ENCODE data around the gene SURF6. TPM values are rescaled to one million over a fixed set of nuclear protein-coding genes. Genes with fewer than 3 reads are reported as not detected.

Gene SURF6
- total RNA-seq, 1 donor from 2014 or later = 30.8 TPM

DNA sequence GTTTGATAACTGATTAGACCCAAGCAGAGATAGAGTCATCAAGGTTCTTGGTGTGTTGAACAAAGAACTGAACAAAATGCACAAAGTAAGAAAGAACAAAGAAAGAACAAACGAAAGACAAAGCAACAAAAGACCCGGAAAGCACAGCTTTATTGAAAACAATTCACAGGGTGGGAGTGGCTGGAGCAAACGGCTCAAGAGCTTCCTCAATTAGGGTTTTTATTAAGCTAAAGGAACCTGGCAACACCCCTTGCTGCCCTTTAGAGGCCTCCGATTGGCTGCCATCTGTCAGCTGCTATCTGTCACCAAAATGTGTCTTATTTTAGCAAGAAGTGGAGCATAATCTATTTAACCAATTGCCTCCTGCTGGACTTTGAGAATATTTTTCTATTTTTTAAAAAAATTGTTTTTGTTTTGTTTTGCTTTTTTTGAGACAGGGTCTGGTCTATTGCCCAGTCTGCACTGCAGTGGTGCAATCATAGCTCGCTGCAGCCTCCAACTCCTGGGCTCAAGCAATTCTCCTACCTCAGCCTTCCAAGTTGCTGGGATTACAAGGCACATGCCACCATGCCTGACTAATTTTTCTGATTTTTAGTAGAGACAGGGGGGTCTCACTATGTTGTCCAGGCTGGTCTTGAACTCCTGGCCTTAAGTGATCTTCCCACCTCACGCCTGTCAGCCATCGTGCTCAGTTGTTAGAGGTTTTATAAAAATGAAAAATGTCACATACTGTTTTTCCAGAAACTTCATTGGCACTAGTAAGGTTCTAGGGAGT lies 53.3 kb downstream of the SURF6 start:
- Histone ChIP-seq H3K27me3 (ENCODE audit: control insufficient read depth, insufficient read depth, low read length) (peaks cover 9% of the 10 kb centered on the region), H3K4me3 (ENCODE audit: low read depth, low read length) (no peak overlapping the region), H3K36me3 (ENCODE audit: control insufficient read depth, insufficient read depth, low read length) (no peaks in the 10 kb centered on the region)
- TF ChIP-seq, protein P1, sequence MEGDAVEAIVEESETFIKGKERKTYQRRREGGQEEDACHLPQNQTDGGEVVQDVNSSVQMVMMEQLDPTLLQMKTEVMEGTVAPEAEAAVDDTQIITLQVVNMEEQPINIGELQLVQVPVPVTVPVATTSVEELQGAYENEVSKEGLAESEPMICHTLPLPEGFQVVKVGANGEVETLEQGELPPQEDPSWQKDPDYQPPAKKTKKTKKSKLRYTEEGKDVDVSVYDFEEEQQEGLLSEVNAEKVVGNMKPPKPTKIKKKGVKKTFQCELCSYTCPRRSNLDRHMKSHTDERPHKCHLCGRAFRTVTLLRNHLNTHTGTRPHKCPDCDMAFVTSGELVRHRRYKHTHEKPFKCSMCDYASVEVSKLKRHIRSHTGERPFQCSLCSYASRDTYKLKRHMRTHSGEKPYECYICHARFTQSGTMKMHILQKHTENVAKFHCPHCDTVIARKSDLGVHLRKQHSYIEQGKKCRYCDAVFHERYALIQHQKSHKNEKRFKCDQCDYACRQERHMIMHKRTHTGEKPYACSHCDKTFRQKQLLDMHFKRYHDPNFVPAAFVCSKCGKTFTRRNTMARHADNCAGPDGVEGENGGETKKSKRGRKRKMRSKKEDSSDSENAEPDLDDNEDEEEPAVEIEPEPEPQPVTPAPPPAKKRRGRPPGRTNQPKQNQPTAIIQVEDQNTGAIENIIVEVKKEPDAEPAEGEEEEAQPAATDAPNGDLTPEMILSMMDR (IDR thresholded peaks at IDR 0.05; ENCODE audit: insufficient read depth, low read length, poor library complexity, severe bottlenecking) = no peak
- no peak for DNase-seq (ENCODE audit: low read depth)

DNA sequence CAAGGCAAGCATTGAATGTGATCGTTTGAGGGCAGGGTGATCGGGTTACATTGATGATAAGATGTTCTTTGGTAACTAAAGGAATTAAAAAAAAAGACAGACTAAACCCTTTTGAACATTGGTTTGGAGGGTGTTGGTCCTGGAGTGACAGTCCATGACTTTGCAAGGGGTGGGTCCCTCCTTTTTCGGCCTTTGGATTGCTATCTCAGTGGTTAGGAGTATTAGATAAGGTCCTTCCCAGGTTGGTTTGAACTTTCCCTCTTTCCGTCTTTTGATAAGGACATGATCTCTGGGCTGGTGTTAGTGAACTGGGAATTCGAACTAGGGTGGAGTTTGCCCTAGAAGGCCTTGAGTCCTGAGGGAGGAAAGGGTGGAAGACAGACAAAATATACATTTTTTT lies 55.6 kb downstream of the SURF6 start:
- no peaks in the 10 kb centered on the region for H3K36me3 ChIP-seq (ENCODE audit: control insufficient read depth, insufficient read depth, low read length)
- peaks cover 18% of the 10 kb centered on the region for H3K27me3 ChIP-seq (ENCODE audit: control insufficient read depth, insufficient read depth, low read length)
- TF ChIP-seq, protein P1 (IDR thresholded peaks at IDR 0.05; ENCODE audit: insufficient read depth, low read length, poor library complexity, severe bottlenecking) = no peak
- no peak overlapping the region for H3K4me3 ChIP-seq (ENCODE audit: low read depth, low read length)
- DNase-seq (ENCODE audit: low read depth) = no peak

Other genes starting within 250 kb of the SURF6 start
- gene RALGDS, start 214.9 kb downstream of the SURF6 start, total RNA-seq = 39.9 and 43.7 TPM in 2 replicates
- 8.8 and 12.4 TPM in 2 replicates for gene GBGT1, start 172.3 kb downstream of the SURF6 start, total RNA-seq
- gene OBP2B, start 126.9 kb downstream of the SURF6 start, total RNA-seq = not detected in 2 replicates
- 1.8 TPM in 2 replicates for gene ABO, start 61.0 kb downstream of the SURF6 start, total RNA-seq
- 42.0 and 51.8 TPM in 2 replicates for gene MED22, start 11.9 kb upstream of the SURF6 start, total RNA-seq
- gene RPL7A, start 12.0 kb upstream of the SURF6 start, total RNA-seq = 2,183 and 2,339 TPM in 2 replicates
- gene SURF1, start 20.3 kb upstream of the SURF6 start, total RNA-seq = 39.2 and 56.4 TPM in 2 replicates
- gene SURF2, start 20.4 kb upstream of the SURF6 start, total RNA-seq = 38.7 and 51.5 TPM in 2 replicates
- 188 and 198 TPM in 2 replicates for gene SURF4, start 39.9 kb upstream of the SURF6 start, total RNA-seq
- gene STKLD1, start 40.2 kb upstream of the SURF6 start, total RNA-seq = 0.27 TPM in 1 of 2 replicates, not detected in the other
- gene REXO4, start 81.8 kb upstream of the SURF6 start, total RNA-seq = 21.9 and 23.1 TPM in 2 replicates
- 2.0 and 2.4 TPM in 2 replicates for gene ADAMTS13, start 86.2 kb upstream of the SURF6 start, total RNA-seq
- 24.4 and 24.6 TPM in 2 replicates for gene CACFD1, start 123.8 kb upstream of the SURF6 start, total RNA-seq
- gene SLC2A6, start 142.9 kb upstream of the SURF6 start, total RNA-seq = 51.8 and 60.9 TPM in 2 replicates
- not detected in 2 replicates for gene MYMK, start 188.8 kb upstream of the SURF6 start, total RNA-seq
- gene ADAMTSL2, start 198.5 kb upstream of the SURF6 start, total RNA-seq = 0.54 and 1.2 TPM in 2 replicates